CD4-positive, alpha-beta T cell (primary cell): ENCODE measurements around the gene SLC39A6. TPM values are rescaled to one million over a fixed set of nuclear protein-coding genes. Genes with fewer than 3 reads are reported as not detected.

Experiments
- ATAC-seq: fragments of 200-7000 bp; cut with Tn5 transposase; one replicate; pipeline ENCODE4 v1.10.0; 2022; ENCODE audit warnings: mild to moderate bottlenecking; ENCODE audit not compliant: poor library complexity
- CTCF ChIA-PET: fragments of 350-600 bp; sonication (Branson Sonifier 250); formaldehyde crosslinking; loops from one replicate; lab custom pipeline; 2021; ENCODE audit warnings: antibody characterized with exemption, inconsistent platforms; lab: Charles Lee
- POLR2A ChIA-PET: fragments of 350-600 bp; sonication (Branson Sonifier 250); formaldehyde crosslinking; loops from one replicate; lab custom pipeline; 2021; ENCODE audit warnings: antibody characterized with exemption, inconsistent platforms; lab: Charles Lee
- DNase-seq, 14 experiments: peaks; one replicate each; pipeline ENCODE4 v3.0.0-alpha.2; 2013 to 2020; ENCODE audit warnings: mixed read lengths in 2 of 14
- H3K27ac ChIP-seq, 2 donors: one replicate each; pipeline versions ENCODE4 v1.5.1 to v1.7.0; 2013; ENCODE audit warnings: low read length in 2 of 2, low read depth in 1 of 2, mild to moderate bottlenecking in 1 of 2
- H3K27me3 ChIP-seq, 2 experiments: 1 replicate in 1 of 2; 2 replicates in 1 of 2; pipeline versions ENCODE4 v1.6.1 to v1.7.0; 2013; ENCODE audit warnings: low read length in 2 of 2, control low read depth in 1 of 2, mild to moderate bottlenecking in 1 of 2, moderate library complexity in 1 of 2; ENCODE audit not compliant: insufficient read depth in 2 of 2, control insufficient read depth in 1 of 2
- H3K36me3 ChIP-seq: one replicate; pipeline ENCODE4 v1.6.1; 2013; ENCODE audit warnings: low read length, control low read depth; ENCODE audit not compliant: insufficient read depth
- H3K4me1 ChIP-seq: one replicate; pipeline ENCODE4 v1.6.1; 2013; ENCODE audit warnings: low read length, control low read depth; ENCODE audit not compliant: insufficient read depth
- H3K4me3 ChIP-seq: one replicate; pipeline ENCODE4 v1.5.1; 2013; ENCODE audit warnings: mild to moderate bottlenecking, low read length, moderate library complexity
- H3K9me3 ChIP-seq, 2 experiments: 1 replicate in 1 of 2; 2 replicates in 1 of 2; pipeline versions ENCODE4 v1.6.1 to v1.7.0; 2013; ENCODE audit warnings: low read length in 2 of 2, mild to moderate bottlenecking in 2 of 2, control low read depth in 1 of 2, moderate library complexity in 1 of 2; ENCODE audit not compliant: control insufficient read depth in 1 of 2, insufficient read depth in 1 of 2
- H3K27ac Mint-ChIP-seq: one replicate; pipeline ENCODE4 v1.8.0; 2020; ENCODE audit warnings: mixed read lengths
- H3K27me3 Mint-ChIP-seq: one replicate; pipeline ENCODE4 v1.8.0; 2021; ENCODE audit warnings: mixed read lengths
- H3K36me3 Mint-ChIP-seq: one replicate; pipeline ENCODE4 v1.8.0; 2021; ENCODE audit warnings: low read depth, mixed read lengths
- H3K4me1 Mint-ChIP-seq: one replicate; pipeline ENCODE4 v1.8.0; 2021; ENCODE audit warnings: low read depth, mixed read lengths
- H3K4me3 Mint-ChIP-seq: one replicate; pipeline ENCODE4 v1.8.0; 2020; ENCODE audit warnings: mild to moderate bottlenecking, mixed read lengths
- H3K9me3 Mint-ChIP-seq: one replicate; pipeline ENCODE4 v1.8.0; 2020; ENCODE audit warnings: mixed read lengths
- intact Hi-C, 2 experiments: fragments of 100-400 bp; cut with DNase I in 1 of 2; cut with micrococcal nuclease in 1 of 2; formaldehyde crosslinking; loops; one replicate each; pipeline versions ENCODE4 v1.15.1 to v1.9.0; 2023 to 2025; cut with DNase I, micrococcal nuclease
- total RNA-seq, 174 experiments: library from RNA in 2 of 174; stranded (reverse) in 2 of 174; gene quantifications; one replicate each; pipeline ENCODE4 v1.2.3 and lab custom pipeline; 2021 to 2026
- TF ChIP-seq, protein P1 (sequence below): fragments of 200-600 bp; IDR thresholded peaks from one replicate; pipeline ENCODE4 v1.8.0; 2022; ENCODE audit warnings: antibody characterized with exemption, mild to moderate bottlenecking

SLC39A6 gene
- total RNA-seq, 2 experiments from 2014 or later = 10.6 to 11.0 TPM

DNA sequence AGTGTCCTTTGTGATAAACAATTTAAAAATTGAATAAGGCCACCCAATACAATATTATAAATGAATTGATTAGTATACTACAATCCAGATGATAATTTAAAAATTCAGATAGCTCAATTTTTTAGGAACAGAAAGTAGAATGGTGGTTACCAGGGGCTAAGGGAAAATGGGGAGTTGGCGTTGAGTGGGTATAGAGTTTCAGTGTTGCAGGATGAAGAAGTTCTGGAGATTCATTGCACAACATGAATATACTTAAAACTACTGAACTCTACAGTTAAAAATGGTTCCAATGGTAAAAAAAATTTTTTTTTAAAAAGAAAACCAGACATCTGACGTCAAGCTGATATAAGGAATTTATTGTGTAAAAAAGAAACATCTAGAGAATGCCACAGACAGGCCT, 20.9 kb downstream of the SLC39A6 start:
- ATAC-seq = no peak
- Mint-ChIP-seq H3K27ac (no peak overlapping the region), H3K27me3 (no peaks in the 10 kb centered on the region), H3K4me3 (no peak overlapping the region), H3K36me3 (peaks cover 48% of the 10 kb centered on the region), H3K4me1 (no peaks in the 10 kb centered on the region), H3K9me3 (no peaks in the 10 kb centered on the region)
- ChIA-PET POLR2A (no interaction called here), CTCF (interaction anchor here (0.6 to 0.9 kb wide), 3 partner anchors 11 to 38 kb away, joined by 3 to 4 read pairs (median 3); no protein-coding TSS in a partner anchor)
- H3K9me3 ChIP-seq = no peaks in the 10 kb centered on the region
- H3K4me3 ChIP-seq = no peak overlapping the region
- intact Hi-C loops = no loop called here
- no peak for DNase-seq
- no peaks in the 10 kb centered on the region for H3K27me3 ChIP-seq
- TF ChIP-seq, protein P1, sequence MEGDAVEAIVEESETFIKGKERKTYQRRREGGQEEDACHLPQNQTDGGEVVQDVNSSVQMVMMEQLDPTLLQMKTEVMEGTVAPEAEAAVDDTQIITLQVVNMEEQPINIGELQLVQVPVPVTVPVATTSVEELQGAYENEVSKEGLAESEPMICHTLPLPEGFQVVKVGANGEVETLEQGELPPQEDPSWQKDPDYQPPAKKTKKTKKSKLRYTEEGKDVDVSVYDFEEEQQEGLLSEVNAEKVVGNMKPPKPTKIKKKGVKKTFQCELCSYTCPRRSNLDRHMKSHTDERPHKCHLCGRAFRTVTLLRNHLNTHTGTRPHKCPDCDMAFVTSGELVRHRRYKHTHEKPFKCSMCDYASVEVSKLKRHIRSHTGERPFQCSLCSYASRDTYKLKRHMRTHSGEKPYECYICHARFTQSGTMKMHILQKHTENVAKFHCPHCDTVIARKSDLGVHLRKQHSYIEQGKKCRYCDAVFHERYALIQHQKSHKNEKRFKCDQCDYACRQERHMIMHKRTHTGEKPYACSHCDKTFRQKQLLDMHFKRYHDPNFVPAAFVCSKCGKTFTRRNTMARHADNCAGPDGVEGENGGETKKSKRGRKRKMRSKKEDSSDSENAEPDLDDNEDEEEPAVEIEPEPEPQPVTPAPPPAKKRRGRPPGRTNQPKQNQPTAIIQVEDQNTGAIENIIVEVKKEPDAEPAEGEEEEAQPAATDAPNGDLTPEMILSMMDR = no peak
- no peaks in the 10 kb centered on the region for H3K4me1 ChIP-seq
- H3K27ac ChIP-seq = no peak overlapping the region
- peaks cover 18% of the 10 kb centered on the region for H3K36me3 ChIP-seq

DNA sequence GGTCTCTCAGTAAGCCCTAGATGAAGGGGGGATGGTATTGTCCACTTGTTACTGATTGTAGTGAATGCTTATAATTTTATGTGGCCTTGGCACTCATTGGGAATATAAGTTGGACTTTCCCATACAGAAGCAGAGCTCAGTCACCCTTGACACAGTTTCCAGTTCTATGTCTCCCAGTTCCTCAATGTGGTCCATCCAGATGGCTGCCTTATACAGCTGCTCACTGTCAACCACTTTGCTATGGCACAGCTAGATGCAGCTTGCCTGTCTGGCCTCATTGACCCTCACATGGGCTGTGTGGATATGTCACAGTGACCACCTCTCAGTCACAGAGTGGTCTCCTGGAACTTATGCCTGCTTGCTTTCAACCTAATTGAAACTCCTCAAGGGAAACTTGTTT, 21.7 kb downstream of the SLC39A6 start:
- intact Hi-C loops = no loop called here
- Histone ChIP-seq H3K36me3 (peaks cover 11% of the 10 kb centered on the region), H3K4me3 (no peak overlapping the region), H3K27me3 (no peaks in the 10 kb centered on the region), H3K27ac (no peak overlapping the region), H3K4me1 (no peaks in the 10 kb centered on the region), H3K9me3 (no peaks in the 10 kb centered on the region)
- Mint-ChIP-seq H3K4me1 (no peaks in the 10 kb centered on the region), H3K4me3 (no peak overlapping the region), H3K9me3 (no peaks in the 10 kb centered on the region), H3K27me3 (no peaks in the 10 kb centered on the region), H3K36me3 (peaks cover 41% of the 10 kb centered on the region), H3K27ac (no peak overlapping the region)
- TF ChIP-seq, protein P1 = no peak
- CTCF ChIA-PET = interaction anchor here (0.6 to 0.9 kb wide), 3 partner anchors 10 to 39 kb away, joined by 3 to 4 read pairs (median 3); no protein-coding TSS in a partner anchor
- ATAC-seq (no peak), DNase-seq (no peak)
- POLR2A ChIA-PET = no interaction called here

DNA sequence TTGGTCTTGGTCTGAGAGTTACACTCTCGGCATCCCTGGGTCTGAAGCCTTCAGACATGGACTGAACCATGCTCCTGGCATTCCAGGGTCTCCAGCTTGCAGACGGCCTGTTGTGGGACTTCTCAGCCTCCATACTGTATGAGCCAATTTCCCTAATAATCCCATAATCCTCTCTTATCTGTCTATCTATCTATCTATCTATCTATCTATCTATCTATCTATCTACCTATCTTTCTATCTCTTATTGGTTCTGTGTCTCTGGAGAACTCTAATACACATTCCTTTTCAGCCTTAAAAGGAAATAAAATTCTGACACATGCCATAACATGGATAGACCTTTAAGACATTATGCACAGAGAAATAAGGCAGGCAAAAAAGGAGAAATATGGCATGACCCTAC, 24.4 kb downstream of the SLC39A6 start:
- Mint-ChIP-seq H3K9me3 (no peaks in the 10 kb centered on the region), H3K36me3 (peaks cover 16% of the 10 kb centered on the region), H3K27me3 (no peaks in the 10 kb centered on the region), H3K4me3 (no peak overlapping the region), H3K27ac (no peak overlapping the region), H3K4me1 (no peaks in the 10 kb centered on the region)
- ATAC-seq = no peak
- POLR2A ChIA-PET = no interaction called here
- Histone ChIP-seq H3K36me3 (peaks cover 2% of the 10 kb centered on the region), H3K27ac (no peak overlapping the region), H3K9me3 (no peaks in the 10 kb centered on the region), H3K27me3 (no peaks in the 10 kb centered on the region), H3K4me3 (no peak overlapping the region), H3K4me1 (no peaks in the 10 kb centered on the region)
- DNase-seq = no peak
- intact Hi-C loops = no loop called here
- CTCF ChIA-PET = no interaction called here
- TF ChIP-seq, protein P1 = no peak
